ENCODE results near the gene IL19. TPM values are rescaled to one million over a fixed set of nuclear protein-coding genes. Genes with fewer than 3 reads are reported as not detected.

Gene IL19
- total RNA-seq, 1 donor from 2014 or later, result not detected

GRCh38 chr1:206796116-206796515 is 25.5 kb downstream of the IL19 start:
- no peak overlapping the region for H3K27ac Mint-ChIP-seq (ENCODE audit: unreplicated experiment)

DNA sequence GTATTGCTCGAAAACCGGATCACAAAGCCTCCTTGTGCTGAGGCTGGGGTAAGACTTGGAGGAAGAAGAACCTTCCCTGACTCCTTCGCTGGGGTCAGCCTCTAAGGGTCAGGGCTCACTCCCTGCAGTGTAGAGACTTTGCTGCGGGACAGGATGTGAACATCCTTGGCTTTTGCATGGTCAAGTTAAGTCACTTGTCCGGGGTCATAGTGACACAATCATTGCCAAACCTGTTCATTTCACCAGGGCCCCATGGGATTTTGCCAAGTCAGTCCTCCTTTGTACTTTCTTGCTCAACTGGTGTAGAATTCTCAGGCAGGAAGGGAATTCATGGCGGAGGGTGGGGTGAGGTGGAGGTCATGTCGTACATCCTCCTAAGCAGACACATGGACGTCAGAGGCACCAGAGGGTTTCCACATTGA is 26.4 kb downstream of the IL19 start:
- Mint-ChIP-seq H3K27ac (ENCODE audit: unreplicated experiment) (peak overlapping the region; percentile 43), H3K27me3 (ENCODE audit: low read depth) (no peaks in the 10 kb centered on the region), H3K36me3 (ENCODE audit: low read depth) (no peaks in the 10 kb centered on the region), H3K9me3 (no peaks in the 10 kb centered on the region), H3K4me3 (no peak overlapping the region), H3K4me1 (peaks cover 14% of the 10 kb centered on the region)
- TF ChIP-seq CTCF (conservative IDR thresholded peaks at IDR 0.05), result no peak
- no peak for DNase-seq (ENCODE audit: low read depth, low spot score)

More at GRCh38 chr1:206796116-206796515, 25.5 kb downstream of the IL19 start:
- DNase-seq (ENCODE audit: low read depth, low spot score), result no peak
- peaks cover 14% of the 10 kb centered on the region for H3K4me1 Mint-ChIP-seq
- TF ChIP-seq CTCF (conservative IDR thresholded peaks at IDR 0.05), result no peak
- no peaks in the 10 kb centered on the region for H3K27me3 Mint-ChIP-seq (ENCODE audit: low read depth)
- no peak overlapping the region for H3K4me3 Mint-ChIP-seq
- no peaks in the 10 kb centered on the region for H3K36me3 Mint-ChIP-seq (ENCODE audit: low read depth)
- no peaks in the 10 kb centered on the region for H3K9me3 Mint-ChIP-seq

GRCh38 chr1:206797534-206798383 is 27.2 kb downstream of the IL19 start:
- DNase-seq (ENCODE audit: low read depth, low spot score), result peak; percentile 14
- TF ChIP-seq CTCF (conservative IDR thresholded peaks at IDR 0.05), result peak; percentile 56
- Mint-ChIP-seq H3K27me3 (ENCODE audit: low read depth) (no peaks in the 10 kb centered on the region), H3K9me3 (no peaks in the 10 kb centered on the region), H3K4me3 (no peak overlapping the region), H3K27ac (ENCODE audit: unreplicated experiment) (peak overlapping the region; percentile 96), H3K4me1 (peaks cover 14% of the 10 kb centered on the region), H3K36me3 (ENCODE audit: low read depth) (no peaks in the 10 kb centered on the region)

GRCh38 chr1:206798384-206798996 is 27.9 kb downstream of the IL19 start:
- no peak overlapping the region for H3K27ac Mint-ChIP-seq (ENCODE audit: unreplicated experiment)
- no peak for TF ChIP-seq CTCF (conservative IDR thresholded peaks at IDR 0.05)
- no peaks in the 10 kb centered on the region for H3K27me3 Mint-ChIP-seq (ENCODE audit: low read depth)
- no peaks in the 10 kb centered on the region for H3K9me3 Mint-ChIP-seq
- no peak for DNase-seq (ENCODE audit: low read depth, low spot score)
- H3K36me3 Mint-ChIP-seq (ENCODE audit: low read depth), result no peaks in the 10 kb centered on the region
- H3K4me3 Mint-ChIP-seq, result no peak overlapping the region
- H3K4me1 Mint-ChIP-seq, result peaks cover 14% of the 10 kb centered on the region

GRCh38 chr1:206799311-206799710 is 28.7 kb downstream of the IL19 start:
- DNase-seq (ENCODE audit: low read depth, low spot score), result no peak
- H3K4me3 Mint-ChIP-seq, result no peak overlapping the region
- H3K27ac Mint-ChIP-seq (ENCODE audit: unreplicated experiment), result no peak overlapping the region
- peaks cover 2% of the 10 kb centered on the region for H3K27me3 Mint-ChIP-seq (ENCODE audit: low read depth)
- H3K9me3 Mint-ChIP-seq, result no peaks in the 10 kb centered on the region
- peaks cover 14% of the 10 kb centered on the region for H3K4me1 Mint-ChIP-seq
- TF ChIP-seq CTCF (conservative IDR thresholded peaks at IDR 0.05), result no peak
- no peaks in the 10 kb centered on the region for H3K36me3 Mint-ChIP-seq (ENCODE audit: low read depth)
